ENCODE results near the gene HDAC4. TPM values are rescaled to one million over a fixed set of nuclear protein-coding genes. Genes with fewer than 3 reads are reported as not detected.

The HDAC4 gene
- total RNA-seq, 6 donors from 2014 or later = 16.1 to 108 (median 45.0) TPM

GRCh38 chr2:239354132-239354790, 46.6 kb downstream of the HDAC4 start:
- no peak for DNase-seq
- WGBS, 2 donors = 95 to 96% methylated on average over 7 of the region's 7 CpGs
- H3K4me1 ChIP-seq = no peaks in the 10 kb centered on the region
- H3K27ac ChIP-seq = no peak overlapping the region
- ATAC-seq (ENCODE audit: low FRiP score in 2 of 2) = no peak
- TF ChIP-seq, protein P1, sequence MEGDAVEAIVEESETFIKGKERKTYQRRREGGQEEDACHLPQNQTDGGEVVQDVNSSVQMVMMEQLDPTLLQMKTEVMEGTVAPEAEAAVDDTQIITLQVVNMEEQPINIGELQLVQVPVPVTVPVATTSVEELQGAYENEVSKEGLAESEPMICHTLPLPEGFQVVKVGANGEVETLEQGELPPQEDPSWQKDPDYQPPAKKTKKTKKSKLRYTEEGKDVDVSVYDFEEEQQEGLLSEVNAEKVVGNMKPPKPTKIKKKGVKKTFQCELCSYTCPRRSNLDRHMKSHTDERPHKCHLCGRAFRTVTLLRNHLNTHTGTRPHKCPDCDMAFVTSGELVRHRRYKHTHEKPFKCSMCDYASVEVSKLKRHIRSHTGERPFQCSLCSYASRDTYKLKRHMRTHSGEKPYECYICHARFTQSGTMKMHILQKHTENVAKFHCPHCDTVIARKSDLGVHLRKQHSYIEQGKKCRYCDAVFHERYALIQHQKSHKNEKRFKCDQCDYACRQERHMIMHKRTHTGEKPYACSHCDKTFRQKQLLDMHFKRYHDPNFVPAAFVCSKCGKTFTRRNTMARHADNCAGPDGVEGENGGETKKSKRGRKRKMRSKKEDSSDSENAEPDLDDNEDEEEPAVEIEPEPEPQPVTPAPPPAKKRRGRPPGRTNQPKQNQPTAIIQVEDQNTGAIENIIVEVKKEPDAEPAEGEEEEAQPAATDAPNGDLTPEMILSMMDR (IDR thresholded peaks at IDR 0.05) = no peak
- TF ChIP-seq POLR2AphosphoS5 (IDR thresholded peaks at IDR 0.05) (no peak), EP300 (IDR thresholded peaks at IDR 0.05) (no peak), POLR2A (IDR thresholded peaks at IDR 0.05) (no peak)
- no peak overlapping the region for H3K4me3 ChIP-seq
- H3K9me3 ChIP-seq = peaks cover 0 to 4% (median 0%) of the 10 kb centered on the region in 4 donors
- H3K27me3 ChIP-seq = no peaks in the 10 kb centered on the region
- peaks cover 5 to 27% (median 13%) of the 10 kb centered on the region in 4 donors for H3K36me3 ChIP-seq

GRCh38 chr2:239353692-239354091, 47.1 kb downstream of the HDAC4 start:
- DNase-seq (no peak), ATAC-seq (ENCODE audit: low FRiP score in 2 of 2) (no peak)
- H3K9me3 ChIP-seq = peaks cover 0 to 4% (median 0%) of the 10 kb centered on the region in 4 donors
- no peak overlapping the region for H3K4me3 ChIP-seq
- no peaks in the 10 kb centered on the region for H3K27me3 ChIP-seq
- H3K36me3 ChIP-seq = peaks cover 5 to 32% (median 14%) of the 10 kb centered on the region in 4 donors
- WGBS, 2 donors = 97 to 99% methylated on average over 5 of the region's 5 CpGs
- no peaks in the 10 kb centered on the region for H3K4me1 ChIP-seq
- TF ChIP-seq POLR2AphosphoS5 (IDR thresholded peaks at IDR 0.05) (no peak), EP300 (IDR thresholded peaks at IDR 0.05) (no peak), POLR2A (IDR thresholded peaks at IDR 0.05) (no peak)
- TF ChIP-seq, protein P1 (IDR thresholded peaks at IDR 0.05) = no peak
- H3K27ac ChIP-seq = no peak overlapping the region

DNA sequence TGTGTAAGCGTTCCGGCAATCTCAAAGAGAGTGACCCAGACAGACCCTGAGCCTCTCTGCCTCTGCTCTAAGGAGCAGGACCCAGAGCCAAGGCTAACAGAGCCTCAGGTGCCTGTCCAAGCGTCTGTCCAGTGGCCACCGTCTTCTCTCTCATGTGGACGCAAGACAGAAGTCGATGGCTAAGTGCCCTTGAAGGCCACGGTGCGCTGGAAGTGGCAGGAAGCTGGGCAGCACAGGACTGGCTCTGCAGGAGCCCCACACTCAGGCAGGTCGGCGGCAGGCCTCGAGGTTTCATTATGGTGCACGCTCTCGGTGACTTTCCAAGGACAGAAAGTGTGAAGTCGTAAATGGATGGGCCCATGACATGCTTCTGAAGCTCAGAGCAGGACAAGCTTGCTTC, 49.1 kb downstream of the HDAC4 start:
- no peaks in the 10 kb centered on the region for H3K27me3 ChIP-seq
- TF ChIP-seq POLR2AphosphoS5 (IDR thresholded peaks at IDR 0.05) = no peak
- TF ChIP-seq, protein P1 (IDR thresholded peaks at IDR 0.05) = no peak
- no peak for TF ChIP-seq EP300 (IDR thresholded peaks at IDR 0.05)
- no peak for TF ChIP-seq POLR2A (IDR thresholded peaks at IDR 0.05)
- peaks cover 0 to 4% (median 0%) of the 10 kb centered on the region in 4 donors for H3K9me3 ChIP-seq
- ATAC-seq (ENCODE audit: low FRiP score in 2 of 2) = no peak
- WGBS, 2 donors = 90 to 93% methylated on average over 14 of the region's 14 CpGs
- peaks cover 5 to 35% (median 14%) of the 10 kb centered on the region in 4 donors for H3K36me3 ChIP-seq
- no peak overlapping the region for H3K4me3 ChIP-seq
- H3K4me1 ChIP-seq = no peaks in the 10 kb centered on the region
- no peak for DNase-seq
- H3K27ac ChIP-seq = no peak overlapping the region

DNA sequence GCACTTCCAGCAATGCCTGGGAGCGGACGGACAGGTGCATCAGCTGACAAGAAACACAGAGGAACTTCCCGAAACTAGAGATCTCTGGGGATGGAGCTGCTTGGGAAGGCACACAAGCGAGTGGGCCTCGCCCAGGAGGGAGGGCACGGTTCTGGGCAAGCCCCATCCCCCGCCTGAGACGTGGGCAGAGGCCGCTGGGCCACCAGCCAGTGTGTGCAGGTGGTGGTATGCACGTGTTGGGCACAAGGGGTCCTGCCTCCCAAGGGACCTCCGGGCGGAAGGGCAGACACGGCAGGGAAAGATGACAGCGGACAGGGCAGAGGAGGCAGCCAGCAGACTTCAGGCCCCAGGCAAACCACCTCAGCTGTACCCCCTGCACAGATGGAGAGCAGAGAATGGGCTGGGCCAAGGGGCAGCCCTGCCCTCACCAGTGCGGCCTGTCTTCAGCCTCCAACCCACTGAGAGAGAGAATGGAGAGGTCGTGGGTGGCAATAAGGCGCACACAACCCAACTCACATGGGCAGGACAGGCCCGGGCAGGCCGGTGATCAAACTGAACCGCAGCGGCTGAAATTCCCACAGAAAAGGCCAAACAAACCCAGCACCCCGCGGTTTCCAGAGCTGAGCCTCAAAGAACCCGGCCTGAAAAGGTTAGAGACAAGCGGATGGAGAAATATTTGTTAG, 51.2 kb downstream of the HDAC4 start:
- Histone ChIP-seq H3K27me3 (no peaks in the 10 kb centered on the region), H3K27ac (no peak overlapping the region), H3K36me3 (peaks cover 5 to 35% (median 14%) of the 10 kb centered on the region in 4 donors), H3K9me3 (peaks cover 0 to under 1% (median 0%) of the 10 kb centered on the region in 4 donors), H3K4me1 (no peaks in the 10 kb centered on the region), H3K4me3 (no peak overlapping the region)
- ATAC-seq (ENCODE audit: low FRiP score in 2 of 2) (peak; percentile 16 to 23), DNase-seq (peak in 1 of 2 donors; percentile 74)
- TF ChIP-seq EP300 (IDR thresholded peaks at IDR 0.05) = no peak
- TF ChIP-seq POLR2AphosphoS5 (IDR thresholded peaks at IDR 0.05) = no peak
- no peak for TF ChIP-seq POLR2A (IDR thresholded peaks at IDR 0.05)
- TF ChIP-seq, protein P1 (IDR thresholded peaks at IDR 0.05) = no peak
- WGBS, 2 donors = 86 to 96% methylated on average over 24 to 25 of the region's 25 CpGs
